Breast epithelium (tissue), 3 donors: ENCODE data around the gene KANSL3.

Source experiments
- POLR2A ChIP-seq: fragments of 450-650 bp; IDR thresholded peaks from one replicate; pipeline ENCODE4 v1.6.1; 2016; ENCODE audit warnings: antibody characterized with exemption, mild to moderate bottlenecking, moderate library complexity
- POLR2AphosphoS5 ChIP-seq, 3 donors: sonication (generic); formaldehyde crosslinking; IDR thresholded peaks; one replicate each; pipeline ENCODE4 v1.6.1; 2017; ENCODE audit warnings: antibody characterized with exemption in 3 of 3
- TF ChIP-seq, protein P1 (sequence below), 3 donors: fragments of 450-650 bp; IDR thresholded peaks; one replicate each; pipeline ENCODE4 v1.5.1; 2016 to 2017; ENCODE audit warnings: antibody characterized with exemption in 3 of 3, mild to moderate bottlenecking in 3 of 3, moderate library complexity in 3 of 3

- no peak for TF ChIP-seq POLR2A
- TF ChIP-seq, protein P1, sequence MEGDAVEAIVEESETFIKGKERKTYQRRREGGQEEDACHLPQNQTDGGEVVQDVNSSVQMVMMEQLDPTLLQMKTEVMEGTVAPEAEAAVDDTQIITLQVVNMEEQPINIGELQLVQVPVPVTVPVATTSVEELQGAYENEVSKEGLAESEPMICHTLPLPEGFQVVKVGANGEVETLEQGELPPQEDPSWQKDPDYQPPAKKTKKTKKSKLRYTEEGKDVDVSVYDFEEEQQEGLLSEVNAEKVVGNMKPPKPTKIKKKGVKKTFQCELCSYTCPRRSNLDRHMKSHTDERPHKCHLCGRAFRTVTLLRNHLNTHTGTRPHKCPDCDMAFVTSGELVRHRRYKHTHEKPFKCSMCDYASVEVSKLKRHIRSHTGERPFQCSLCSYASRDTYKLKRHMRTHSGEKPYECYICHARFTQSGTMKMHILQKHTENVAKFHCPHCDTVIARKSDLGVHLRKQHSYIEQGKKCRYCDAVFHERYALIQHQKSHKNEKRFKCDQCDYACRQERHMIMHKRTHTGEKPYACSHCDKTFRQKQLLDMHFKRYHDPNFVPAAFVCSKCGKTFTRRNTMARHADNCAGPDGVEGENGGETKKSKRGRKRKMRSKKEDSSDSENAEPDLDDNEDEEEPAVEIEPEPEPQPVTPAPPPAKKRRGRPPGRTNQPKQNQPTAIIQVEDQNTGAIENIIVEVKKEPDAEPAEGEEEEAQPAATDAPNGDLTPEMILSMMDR (IDR thresholded peaks at IDR 0.05), result no peak
- TF ChIP-seq POLR2AphosphoS5 (IDR thresholded peaks at IDR 0.05), result no peak
Measured at GRCh38 chr2:96555146-96555610, 82.9 kb downstream of the KANSL3 start.
